ENCODE data around the gene LRRC8D.
"Not testable (repeated sequence)": the region's sequence is repeated elsewhere in the genome, so short reads cannot be mapped to it uniquely, and the experiment has no call there.

LRRC8D gene

GRCh38 chr1:89820422-89821321 lies at the start of gene LRRC8D:
TSS of gene LRRC8D (plus strand) at chr1:89821032. CDS start at chr1:89933069, 112,037 bp downstream.
- FAIRE-seq, result no peak

- FAIRE-seq, result no peak
These were observed 48.8 kb upstream of the LRRC8D start for GRCh38 chr1:89771991-89772560.

DNA sequence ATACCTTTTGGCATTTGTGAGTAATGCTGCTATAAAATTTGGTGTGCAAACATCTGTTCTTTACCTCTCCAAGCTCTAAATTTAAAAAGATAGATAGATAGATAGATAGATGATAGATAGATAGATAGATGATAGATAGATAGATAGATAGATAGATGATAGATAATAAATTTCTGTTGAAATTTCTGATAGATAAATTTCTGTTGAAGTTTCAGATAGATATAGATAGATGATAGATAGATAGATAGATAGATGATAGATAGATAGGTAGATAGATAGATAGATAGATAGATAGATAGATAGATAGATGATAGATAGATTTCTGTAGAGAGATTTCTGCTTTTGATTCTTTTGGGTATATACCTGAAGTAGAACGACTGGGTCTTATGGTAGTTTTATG lies 44.7 kb upstream of the LRRC8D start:
- not testable (repeated sequence) for FAIRE-seq

DNA sequence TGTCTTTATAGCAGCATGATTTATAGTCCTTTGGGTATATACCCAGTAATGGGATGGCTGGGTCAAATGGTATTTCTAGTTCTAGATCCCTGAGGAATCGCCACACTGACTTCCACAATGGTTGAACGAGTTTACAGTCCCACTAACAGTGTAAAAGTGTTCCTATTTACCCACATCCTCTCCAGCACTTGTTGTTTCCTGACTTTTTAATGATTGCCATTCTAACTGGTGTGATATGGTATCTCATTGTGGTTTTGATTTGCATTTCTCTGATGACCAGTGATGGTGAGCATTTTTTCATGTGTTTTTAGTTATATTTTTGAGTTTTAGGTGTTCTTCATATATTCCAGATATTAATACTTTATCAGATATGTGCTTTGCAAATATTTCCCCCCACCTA lies 43.6 kb upstream of the LRRC8D start:
- FAIRE-seq, result not testable (repeated sequence)

DNA sequence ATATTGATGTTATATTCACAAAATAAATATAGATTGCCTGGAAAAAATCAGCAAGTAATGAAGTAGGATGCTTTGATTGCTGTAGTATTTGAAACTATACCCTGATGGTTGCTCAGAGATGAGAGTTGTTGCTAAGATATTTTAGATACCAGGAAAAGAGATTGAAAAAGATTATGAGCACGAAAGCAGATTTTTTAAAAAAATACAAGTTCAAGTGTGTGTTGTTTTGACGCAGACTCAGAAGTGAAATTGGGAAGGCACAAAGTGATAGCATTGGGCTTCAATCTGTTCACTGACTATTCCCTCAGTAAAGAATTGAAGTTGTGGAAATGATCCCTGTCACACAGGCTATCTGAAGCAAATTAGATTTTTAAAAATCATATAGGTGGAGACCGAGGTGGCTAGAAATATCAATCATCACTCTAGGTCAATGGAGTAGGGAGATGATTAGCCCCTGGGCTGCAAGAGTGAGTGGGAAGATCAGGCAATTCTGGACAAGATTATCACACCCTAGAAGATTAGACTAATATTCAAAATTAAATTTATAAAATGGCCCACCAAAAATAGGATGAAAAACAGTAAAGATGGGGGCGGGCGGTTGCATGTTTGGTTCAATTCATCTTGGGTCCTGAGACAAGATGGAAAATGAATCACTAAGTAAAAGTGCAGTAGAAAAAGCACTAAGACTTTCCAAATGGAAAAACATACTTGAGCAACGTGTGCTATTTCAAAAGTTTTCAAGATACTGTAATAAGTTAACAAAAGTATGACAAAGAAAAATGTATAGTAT lies 41.5 kb upstream of the LRRC8D start:
- FAIRE-seq, result no peak

DNA sequence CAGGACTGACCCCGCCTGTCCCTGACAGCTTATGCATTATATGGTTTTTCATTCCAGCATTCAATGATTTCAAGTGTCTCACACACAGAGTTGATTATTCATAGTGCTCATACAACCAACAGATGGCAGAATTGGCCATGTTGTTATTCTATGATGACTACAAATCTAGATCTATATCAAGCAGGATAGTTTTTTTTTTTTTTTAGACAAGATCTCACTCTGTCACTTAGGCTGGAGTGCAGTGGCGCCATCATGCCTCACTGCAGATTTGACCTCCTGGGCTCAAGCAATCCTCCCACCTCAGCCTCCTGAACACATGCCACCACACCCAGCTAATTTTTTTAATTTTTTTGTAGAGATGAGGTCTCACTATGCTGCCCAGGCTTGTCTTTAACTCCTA lies 40.1 kb upstream of the LRRC8D start:
- peak; percentile 24 for FAIRE-seq

GRCh38 chr1:89781494-89782126 lies 39.2 kb upstream of the LRRC8D start:
- FAIRE-seq, result no peak

- FAIRE-seq, result no peak
These were observed 34.1 kb upstream of the LRRC8D start for GRCh38 chr1:89786628-89787214.

DNA sequence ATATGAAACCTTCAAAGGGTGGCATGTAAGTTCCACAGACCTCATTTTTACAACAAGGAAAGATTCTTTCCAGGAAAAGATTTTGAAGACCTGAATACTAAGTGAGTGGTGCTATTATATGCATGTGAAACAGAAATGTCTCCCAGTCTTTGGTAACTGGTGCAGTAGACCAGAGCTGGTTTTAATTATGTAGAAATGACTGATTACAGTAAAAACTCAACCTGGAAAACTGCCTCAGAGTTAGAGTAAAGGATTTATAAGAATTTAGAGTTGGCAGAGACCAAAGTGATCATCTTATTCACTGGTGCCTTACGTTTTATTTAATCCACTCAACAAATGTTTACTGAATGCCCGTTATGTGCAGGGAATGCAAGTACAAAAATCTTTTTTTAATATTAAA lies 30.2 kb upstream of the LRRC8D start:
- no peak for FAIRE-seq

GRCh38 chr1:89791064-89791726 lies 29.6 kb upstream of the LRRC8D start:
- no peak for FAIRE-seq

- FAIRE-seq, result no peak
These were observed 26.4 kb upstream of the LRRC8D start for GRCh38 chr1:89794406-89794805.

GRCh38 chr1:89795571-89795970 lies 25.3 kb upstream of the LRRC8D start:
- FAIRE-seq, result not testable (repeated sequence)

DNA sequence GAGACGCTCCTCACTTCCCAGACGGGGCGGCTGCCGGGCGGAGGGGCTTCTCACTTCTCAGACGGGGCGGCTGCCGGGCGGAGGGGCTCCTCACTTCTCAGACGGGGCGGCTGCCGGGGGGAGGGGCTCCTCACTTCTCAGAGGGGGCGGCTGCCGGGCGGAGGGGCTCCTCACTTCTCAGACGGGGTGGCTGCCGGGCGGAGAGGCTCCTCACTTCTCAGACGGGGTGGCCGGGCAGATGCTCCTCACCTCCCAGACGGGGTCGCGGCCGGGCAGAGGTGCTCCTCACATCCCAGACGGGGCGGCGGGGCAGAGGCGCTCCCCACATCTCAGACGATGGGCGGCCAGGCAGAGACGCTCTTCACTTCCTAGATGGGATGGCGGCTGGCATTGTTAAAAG lies 23.0 kb upstream of the LRRC8D start:
- not testable (repeated sequence) for FAIRE-seq

DNA sequence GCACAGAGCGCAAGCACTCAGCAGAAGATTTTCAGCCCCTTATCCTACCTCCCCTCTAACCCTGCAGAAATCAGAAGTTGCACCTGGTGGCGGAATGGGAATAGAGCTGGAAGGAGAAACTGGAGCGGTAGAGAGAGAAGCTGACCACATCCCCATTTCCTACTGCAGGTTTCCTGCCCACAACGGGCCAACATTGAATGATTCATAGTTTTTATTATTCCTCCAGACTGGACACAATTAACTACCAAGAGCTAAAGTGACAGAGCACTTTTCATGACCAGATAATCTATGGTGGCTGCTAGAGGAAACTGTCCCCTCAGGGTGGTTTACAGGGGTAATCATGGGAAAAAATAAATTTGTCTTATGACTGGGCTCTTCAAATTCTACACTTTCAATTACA lies 21.3 kb upstream of the LRRC8D start:
- no peak for FAIRE-seq

GRCh38 chr1:89800022-89800655 lies 20.7 kb upstream of the LRRC8D start:
- no peak for FAIRE-seq

- FAIRE-seq, result no peak
These were observed 20.1 kb upstream of the LRRC8D start for GRCh38 chr1:89800718-89801117.

DNA sequence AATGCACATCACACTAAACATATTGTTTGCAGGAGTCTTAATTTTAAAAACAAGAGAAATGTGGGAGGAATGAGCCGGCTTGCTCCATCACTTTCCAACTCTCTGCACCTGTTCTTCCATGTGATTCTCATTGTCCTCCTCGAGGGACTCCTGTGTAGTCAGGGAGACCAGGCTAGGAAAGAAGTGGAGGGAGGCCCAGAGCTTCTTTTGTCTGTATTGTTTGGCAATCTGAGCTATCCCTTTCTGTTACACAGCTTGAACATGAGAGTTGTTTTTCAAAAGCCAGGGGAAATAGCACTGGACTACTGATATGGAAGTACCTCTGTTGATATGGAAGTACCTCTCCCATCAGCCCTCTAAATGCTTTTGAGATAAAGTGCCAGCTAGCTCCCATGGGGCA lies 18.8 kb upstream of the LRRC8D start:
- FAIRE-seq, result no peak

GRCh38 chr1:89802841-89803240 lies 18.0 kb upstream of the LRRC8D start:
- FAIRE-seq, result no peak

DNA sequence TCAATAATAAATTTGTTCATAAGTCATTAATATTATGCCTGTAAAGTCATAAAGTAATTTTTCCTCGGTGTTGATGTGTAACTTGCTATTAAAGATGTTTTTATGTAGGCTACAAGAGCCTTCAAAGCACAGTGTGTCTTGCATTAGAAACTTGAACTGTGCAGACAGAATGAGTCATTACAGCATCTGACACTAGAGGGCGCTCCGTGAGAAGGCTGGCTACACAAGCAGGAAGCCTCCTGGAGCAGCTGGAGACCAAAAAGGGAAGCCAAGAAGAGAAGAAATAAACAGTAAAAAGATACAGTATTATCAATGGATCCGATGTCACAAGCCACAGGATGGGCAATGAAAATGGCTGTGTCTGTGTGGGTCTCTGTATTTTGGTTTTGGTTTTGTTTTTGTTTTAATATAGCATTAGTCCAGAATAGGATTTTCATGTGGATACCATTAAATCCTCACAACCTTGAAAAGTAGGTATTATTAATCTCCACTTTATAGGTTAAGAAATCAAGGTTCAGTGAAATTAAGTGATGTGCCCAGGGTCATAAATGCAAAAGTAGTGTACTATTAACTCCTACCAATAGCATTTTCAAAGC lies 16.1 kb upstream of the LRRC8D start:
- FAIRE-seq, result peak; percentile 85

GRCh38 chr1:89806616-89807015 lies 14.2 kb upstream of the LRRC8D start:
- no peak for FAIRE-seq

DNA sequence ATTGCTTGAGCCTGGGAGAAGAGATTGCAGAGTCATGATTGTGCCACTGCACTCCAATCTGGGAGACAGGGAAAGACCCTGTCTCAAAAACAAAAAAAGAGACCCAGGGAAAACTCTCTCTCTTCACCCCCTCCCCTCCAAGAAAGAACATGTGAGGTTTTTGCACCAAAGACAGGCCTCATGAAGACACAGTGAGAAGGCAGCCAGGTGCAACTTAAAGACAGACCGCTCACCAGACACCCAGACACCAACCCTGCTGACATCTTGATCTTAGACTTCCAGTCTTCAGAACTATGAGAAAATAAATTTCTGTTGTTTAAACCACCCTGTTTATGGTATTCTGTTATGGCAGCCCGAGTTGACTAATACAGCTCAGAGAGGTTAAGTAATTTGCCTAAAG lies 13.3 kb upstream of the LRRC8D start:
- FAIRE-seq, result no peak

Data from islet of Langerhans (tissue), 1 donor.